ENCODE data around the gene LRRC75B.

GRCh38 chr22:24588757-24589481, 4.0 kb downstream of the LRRC75B start:
- TF ChIP-seq CTCF (IDR thresholded peaks at IDR 0.05) (no peak), POLR2A (IDR thresholded peaks at IDR 0.05) (no peak)

All from esophagus squamous epithelium (tissue), 4 donors.